Measurements from ENCODE around the gene NUAK1.

GRCh38 chr12:106046301-106046846 lies 92.4 kb downstream of the NUAK1 start:
- TF ChIP-seq CTCF (IDR thresholded peaks at IDR 0.05) (no peak), POLR2A (IDR thresholded peaks at IDR 0.05) (no peak)

All from esophagus squamous epithelium (tissue), 4 donors.